SW480 (cell line): ENCODE results near the gene DNM1.
"Not testable (repeated sequence)": the region's sequence is repeated elsewhere in the genome, so short reads cannot be mapped to it uniquely, and the experiment has no call there.

Experiments used
- DNase-seq: peaks from one replicate; pipeline ENCODE4 v3.0.0-alpha.2; 2016; ENCODE audit warnings: low spot score

Gene DNM1

DNA sequence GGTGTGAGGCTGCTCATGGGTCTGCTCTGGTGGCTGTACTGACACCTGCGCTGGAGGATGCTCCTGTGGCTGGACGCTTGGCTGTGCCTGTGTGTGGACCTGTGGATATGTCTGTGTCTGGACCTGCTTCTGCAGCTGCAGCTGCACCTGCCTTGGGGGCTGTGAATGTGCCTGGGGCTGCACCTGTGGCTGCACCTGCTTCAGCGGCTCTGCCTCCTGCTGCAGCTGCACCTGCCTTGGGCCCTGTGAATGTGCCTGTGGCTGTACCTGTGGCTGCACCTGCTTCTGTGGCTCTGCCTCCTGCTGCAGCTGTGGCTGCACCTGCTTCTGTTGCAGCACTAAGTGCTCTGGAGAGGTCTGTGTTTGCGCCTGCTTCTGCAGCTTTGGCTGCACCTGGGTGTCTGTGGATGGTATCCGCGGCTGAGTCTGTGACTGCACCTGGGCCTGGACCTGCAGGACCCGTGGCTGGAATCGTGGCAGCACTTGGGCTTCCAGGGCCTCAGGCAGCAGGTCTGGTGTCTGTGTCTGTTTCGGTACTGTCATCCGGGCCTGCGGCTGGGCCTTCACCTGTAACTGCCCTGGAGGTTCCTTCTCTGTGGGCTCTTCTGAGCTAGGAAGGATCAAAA is 24.3 kb upstream of the DNM1 start:
- no peak for DNase-seq

GRCh38 chr9:128180001-128180400 is 23.2 kb upstream of the DNM1 start:
- DNase-seq, result no peak

DNA sequence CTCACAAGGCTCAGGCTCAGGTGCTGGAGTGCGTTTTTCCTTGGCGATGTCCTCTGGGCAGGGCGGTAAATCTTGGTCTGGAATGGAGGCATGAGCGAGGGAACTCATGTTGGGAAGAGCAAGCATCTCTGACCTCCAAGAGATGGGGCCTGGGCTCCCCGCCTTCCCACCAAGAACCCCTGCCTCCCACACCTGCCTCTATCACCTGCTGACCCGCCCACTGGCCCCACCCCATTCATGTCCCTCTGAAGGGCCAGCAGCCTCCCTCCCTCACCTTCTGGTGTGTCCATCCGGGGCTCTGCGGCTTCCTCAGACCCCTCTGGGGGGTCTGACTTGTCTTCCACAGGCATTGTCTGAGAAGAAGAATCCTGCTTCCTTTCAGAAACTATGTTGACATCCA is 22.7 kb upstream of the DNM1 start:
- DNase-seq, result no peak

GRCh38 chr9:128181480-128181879 is 21.7 kb upstream of the DNM1 start:
- not testable (repeated sequence) for DNase-seq

- no peak for DNase-seq
Measured at GRCh38 chr9:128182893-128183588, 20.1 kb upstream of the DNM1 start.

- DNase-seq, result no peak
Measured at GRCh38 chr9:128185979-128186965, 16.9 kb upstream of the DNM1 start.

- DNase-seq, result no peak
Measured at GRCh38 chr9:128187361-128187760, 15.8 kb upstream of the DNM1 start.

GRCh38 chr9:128188209-128188608 is 15.0 kb upstream of the DNM1 start:
- DNase-seq, result no peak

DNA sequence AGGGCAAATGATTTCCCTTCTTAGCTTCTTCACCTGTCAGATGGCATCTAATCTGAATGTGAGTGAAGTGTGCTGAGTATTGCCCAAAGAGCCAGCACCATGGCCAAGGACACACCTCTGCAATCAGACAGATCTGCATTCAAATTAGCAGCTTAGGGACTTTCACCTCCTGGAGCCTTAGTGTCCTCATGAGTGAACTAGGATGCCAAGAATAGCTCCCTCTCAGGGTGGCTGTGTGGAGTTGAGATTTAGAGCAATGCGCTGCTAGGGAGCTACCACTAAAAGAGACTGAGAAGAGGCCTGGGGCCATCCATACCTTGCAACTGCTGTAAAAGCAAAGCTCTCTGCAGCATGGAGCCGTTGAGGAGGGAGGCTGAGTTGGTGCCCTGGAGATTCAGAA is 13.2 kb upstream of the DNM1 start:
- no peak for DNase-seq

DNA sequence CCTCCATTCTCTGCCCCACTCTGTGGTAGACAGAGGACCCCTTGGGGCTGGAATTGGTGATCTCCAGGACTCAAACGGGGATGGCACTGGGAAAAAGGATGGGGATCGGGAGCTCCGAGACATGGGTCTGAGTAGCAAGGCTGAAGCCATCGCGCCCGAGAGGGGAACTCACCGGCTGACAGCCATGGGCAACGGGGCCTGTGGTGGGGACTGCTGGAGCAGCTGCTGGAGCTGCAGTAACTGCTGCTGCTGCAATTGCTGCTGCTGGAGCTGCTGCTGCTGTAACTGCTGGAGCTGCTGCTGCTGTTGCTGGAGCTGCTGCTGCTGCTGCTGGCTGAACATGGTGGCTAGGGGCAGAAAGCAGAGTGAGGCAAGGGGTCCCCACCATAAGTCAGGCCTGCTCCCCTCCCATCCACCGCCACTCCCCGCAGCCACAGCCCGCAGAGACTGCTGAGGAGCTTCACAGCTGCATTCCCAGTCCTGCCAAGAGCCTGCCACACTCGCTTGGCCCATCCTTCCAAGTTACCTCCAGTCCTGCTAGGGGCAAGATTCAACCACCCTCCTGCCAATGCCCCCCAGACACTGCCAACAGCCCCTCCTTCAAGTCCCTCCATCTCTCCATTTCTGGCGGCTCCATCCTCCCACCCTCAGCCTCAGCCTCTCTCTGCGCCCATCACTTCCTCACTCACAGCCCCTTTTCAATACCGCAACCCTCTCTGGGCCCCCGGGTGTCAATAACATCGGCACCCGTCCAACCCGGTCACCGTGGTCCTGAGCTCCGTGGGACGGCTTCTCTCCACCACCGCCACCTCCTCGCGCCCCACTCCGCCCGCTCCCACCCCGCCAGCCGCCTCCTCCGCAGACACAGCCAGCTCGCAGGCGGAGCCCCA is 12.4 kb upstream of the DNM1 start:
- no peak for DNase-seq

DNA sequence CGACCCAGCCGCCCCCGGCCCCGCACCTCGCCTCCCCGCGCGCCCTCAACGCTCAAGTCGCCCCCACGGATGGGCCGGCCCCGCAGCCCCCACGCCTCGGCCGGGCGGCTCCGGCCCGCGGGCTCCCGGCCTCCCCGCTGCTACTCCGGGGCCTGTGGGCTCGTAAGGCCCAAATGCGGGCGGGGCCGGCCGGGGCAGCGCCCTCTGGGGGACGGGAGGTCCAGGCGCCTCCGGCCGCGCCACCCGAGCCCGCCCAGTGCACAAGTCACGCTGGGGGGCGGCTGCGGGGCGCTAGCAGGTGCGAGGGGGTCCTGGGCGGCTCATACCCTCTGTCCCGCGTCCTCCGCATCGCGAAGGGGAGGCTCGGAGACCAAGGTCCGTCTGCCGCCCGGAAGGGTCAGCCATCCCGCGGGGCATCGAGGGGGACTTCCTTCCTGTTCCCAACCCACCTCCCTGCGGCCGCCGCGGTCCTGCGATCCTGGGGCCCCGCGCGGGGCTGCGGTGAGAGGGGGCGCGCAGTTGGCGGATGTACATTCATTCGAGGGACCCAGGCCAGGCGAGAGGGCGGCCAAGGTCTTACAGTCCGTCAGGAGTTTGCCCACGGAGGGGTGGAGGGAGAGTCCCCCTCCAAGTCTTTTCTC is 11.7 kb upstream of the DNM1 start, which contains the start of gene CIZ1:
Gene CIZ1, minus strand, starts transcription at position 167 of the 641 bp plus-strand sequence. CDS start 715 bp downstream, outside the sequence.
- DNase-seq, result peak; percentile 72

DNA sequence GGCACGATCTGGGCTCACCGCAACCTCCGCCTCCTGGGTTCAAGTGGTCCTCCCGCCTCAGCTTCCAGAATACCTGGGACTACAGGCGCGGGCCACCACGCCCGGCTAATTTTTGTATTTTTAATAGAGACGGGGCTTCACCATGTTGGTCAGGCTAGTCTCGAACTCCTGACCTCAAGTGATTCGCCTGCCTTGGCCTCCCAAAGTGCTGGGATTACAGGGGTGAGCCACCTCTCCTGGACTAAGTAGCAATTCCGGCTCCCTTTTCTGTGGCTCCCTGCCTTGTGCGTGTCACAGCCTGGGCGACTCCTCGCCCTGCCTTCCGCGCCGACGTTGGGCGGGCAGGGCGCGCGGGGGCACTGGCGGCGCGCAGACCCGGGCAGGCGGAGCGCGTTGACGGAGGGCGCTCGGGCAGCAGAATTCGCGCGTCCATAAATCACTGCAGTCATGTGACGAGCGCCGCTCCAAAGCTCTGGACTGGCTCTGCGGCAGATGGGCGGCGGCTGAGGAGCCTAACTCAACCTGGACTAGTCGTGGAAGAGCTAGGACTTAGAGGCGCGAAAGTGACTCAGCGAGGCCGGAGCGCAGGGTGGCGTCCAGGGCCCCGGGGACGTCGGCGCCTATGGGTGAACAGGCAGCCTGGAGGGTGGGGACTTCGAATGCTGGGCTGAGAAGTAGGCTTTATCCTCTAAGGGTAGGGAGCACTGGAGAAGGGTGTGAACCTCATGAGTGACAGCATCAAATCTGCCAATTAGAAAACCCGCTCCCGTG is 10.4 kb upstream of the DNM1 start:
- DNase-seq, result peak; percentile 97

DNA sequence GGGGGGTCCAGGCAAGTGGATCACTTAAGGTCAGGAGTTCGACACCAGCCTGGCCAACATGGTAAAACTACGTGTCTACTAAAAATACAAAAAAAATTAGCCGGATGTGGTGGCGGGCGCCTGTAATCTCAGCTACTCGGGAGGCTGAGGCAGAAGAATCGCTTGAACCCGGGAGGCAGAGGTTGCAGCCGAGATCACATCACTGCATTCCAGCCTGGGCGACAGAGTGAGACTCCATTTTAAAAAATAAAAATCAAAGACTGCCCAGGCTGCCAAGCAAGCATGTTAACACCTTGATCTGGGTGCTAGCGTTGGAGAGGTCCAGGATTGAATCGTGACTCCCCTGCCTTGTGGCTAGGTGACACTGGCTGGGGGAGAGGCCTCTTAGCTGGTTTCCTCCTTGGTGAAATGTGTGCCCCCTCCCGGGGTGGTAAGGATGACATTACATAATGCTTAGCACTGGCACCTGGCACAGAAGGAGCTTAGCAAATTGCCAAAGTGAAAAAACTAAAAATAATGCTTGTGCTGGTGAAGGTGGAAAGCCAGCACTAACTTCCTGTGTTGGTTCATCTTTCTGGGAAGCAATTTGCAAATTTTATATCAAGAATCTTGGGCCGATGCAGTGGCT is 9.6 kb upstream of the DNM1 start:
- DNase-seq, result no peak

DNA sequence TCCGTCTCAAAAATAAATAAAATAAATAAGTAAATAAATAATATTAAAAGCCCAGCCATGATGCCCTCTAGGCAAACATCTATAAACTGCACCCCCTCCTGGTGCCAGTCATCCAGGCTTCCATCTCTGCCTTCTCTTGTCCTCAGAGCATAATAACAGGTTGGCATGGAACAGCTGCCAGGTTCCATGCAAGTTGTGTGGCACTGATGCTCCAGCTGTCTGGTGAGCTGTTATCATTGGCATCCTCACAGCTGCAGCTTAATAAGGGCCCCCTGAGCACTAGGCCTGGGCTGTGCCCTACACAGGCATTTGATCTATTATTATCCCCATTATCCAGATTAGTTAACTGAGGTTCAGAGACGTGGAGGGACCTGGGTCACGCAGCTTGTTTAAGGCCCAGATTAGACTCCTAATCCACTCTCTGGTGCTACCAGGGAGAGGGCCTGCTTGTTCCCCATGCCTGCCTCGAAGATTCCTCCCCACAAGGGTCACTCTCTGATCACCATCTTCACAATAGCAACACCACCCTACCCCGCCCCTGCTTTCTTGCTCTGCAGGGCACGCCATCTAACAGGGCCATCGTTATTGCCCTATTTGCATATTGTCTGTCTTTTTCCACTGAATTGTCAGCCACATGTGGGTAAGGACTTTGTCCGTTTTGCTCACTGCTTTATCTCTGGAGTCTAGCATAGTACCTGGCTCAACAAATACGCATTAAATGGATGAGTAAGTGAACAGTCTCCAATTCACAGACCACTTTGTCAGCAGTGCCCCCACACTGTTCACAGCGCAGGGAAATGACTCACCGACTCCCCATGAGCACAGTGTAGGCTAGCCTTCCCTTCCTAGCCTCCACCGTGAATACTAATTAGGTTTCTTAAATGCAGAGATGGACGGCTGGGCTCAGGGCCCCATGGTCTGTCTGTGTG is 1.5 kb upstream of the DNM1 start:
- DNase-seq, result no peak

DNA sequence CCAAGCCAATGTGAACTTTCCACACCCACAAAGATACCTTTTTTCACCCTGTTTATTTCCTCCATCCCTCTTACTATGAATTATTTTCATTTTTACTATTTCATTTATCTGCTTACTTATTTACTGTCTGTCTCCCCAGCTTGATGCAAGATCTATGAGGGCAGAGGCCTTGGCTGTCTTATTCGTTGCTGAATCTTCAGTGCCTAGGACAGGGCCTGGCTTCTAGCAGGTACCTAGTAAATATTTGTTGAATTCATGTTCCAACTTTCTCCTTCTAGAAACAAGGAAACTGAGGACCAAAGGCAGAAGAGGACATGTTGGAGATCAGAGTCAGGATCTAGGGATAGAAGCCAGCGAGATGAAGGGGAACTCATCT is 543 bp upstream of the DNM1 start:
- no peak for DNase-seq

GRCh38 chr9:128203707-128204551 is 750 bp downstream of the DNM1 start:
- peak; percentile 37 for DNase-seq

DNA sequence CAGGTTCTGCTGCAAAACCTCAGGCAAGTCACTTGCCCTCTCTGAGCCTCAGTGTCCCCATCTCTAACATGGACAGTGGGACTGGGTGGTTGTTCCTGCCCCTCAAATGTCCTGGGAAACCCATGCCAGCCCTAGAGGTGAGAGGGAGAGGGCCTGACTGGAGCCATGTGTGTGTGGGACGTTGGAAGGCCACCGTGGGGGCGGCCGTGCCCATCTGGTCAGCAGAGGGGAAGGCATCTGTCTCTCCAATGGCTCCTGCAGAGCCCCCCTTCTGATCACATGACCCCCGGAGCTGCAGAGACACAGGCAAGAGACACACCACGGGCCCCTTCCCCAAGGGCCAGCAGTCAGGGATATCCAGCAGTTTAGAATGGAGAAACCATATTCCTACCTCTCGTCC is 1.7 kb downstream of the DNM1 start:
- DNase-seq, result no peak
